ENCODE measurements around the gene SLF2.

SLF2 gene

GRCh38 chr10:100982916-100983830, 70.4 kb downstream of the SLF2 start:
- DNase-seq: no peak

- no peak for DNase-seq
These were observed 71.3 kb downstream of the SLF2 start for GRCh38 chr10:100983868-100984671.

GRCh38 chr10:100984672-100985177, 72.0 kb downstream of the SLF2 start:
- no peak for DNase-seq

GRCh38 chr10:100985336-100985735, 72.6 kb downstream of the SLF2 start:
- DNase-seq: no peak

- DNase-seq: no peak
These were observed 73.8 kb downstream of the SLF2 start for GRCh38 chr10:100986623-100986951.

GRCh38 chr10:100986952-100987684, 74.4 kb downstream of the SLF2 start, which contains the start of the genes MRPL43 and TWNK:
MRPL43 (minus strand) TSS chr10:100987497; CDS start chr10:100987443, 54 bp downstream.
TWNK (plus strand) TSS chr10:100987543; CDS start chr10:100988211, 668 bp downstream.
- peak; percentile 41 for DNase-seq

GRCh38 chr10:100987685-100988049, 74.9 kb downstream of the SLF2 start:
- DNase-seq: no peak

GRCh38 chr10:100988166-100988565, 75.4 kb downstream of the SLF2 start:
- no peak for DNase-seq

- DNase-seq: no peak
These were observed 76.3 kb downstream of the SLF2 start for GRCh38 chr10:100989088-100989487.

- DNase-seq: no peak
These were observed 81.4 kb downstream of the SLF2 start for GRCh38 chr10:100993986-100994708.

GRCh38 chr10:100995181-100995580, 82.4 kb downstream of the SLF2 start:
- no peak for DNase-seq

GRCh38 chr10:100996678-100997359, 84.1 kb downstream of the SLF2 start:
- no peak for DNase-seq

GRCh38 chr10:100997360-100998182, 84.8 kb downstream of the SLF2 start:
- DNase-seq: peak; percentile 41

GRCh38 chr10:100998183-100998990, 85.6 kb downstream of the SLF2 start:
- peak; percentile 61 for DNase-seq

- DNase-seq: peak; percentile 17
These were observed 86.4 kb downstream of the SLF2 start for GRCh38 chr10:100998991-100999741.

GRCh38 chr10:100999742-101000126, 87.0 kb downstream of the SLF2 start, which contains the start of gene LZTS2:
LZTS2 (plus strand) TSS chr10:100999808; CDS start chr10:101002539, 2,731 bp downstream.
- no peak for DNase-seq

GRCh38 chr10:101000127-101000914, 87.6 kb downstream of the SLF2 start:
- DNase-seq: no peak

Data from GF-D8 (cell line).